Right atrium auricular region (tissue), 2 donors: ENCODE measurements around the gene RERE. TPM values are rescaled to one million over a fixed set of nuclear protein-coding genes. Genes with fewer than 3 reads are reported as not detected.
A peak's percentile ranks its signal among the peaks of the same experiment; 100 is the strongest.

Experiments used
- DNase-seq: peaks from one replicate; pipeline ENCODE4 v3.0.0-alpha.2; 2019; ENCODE audit warnings: low spot score
- H3K27ac ChIP-seq, 2 donors: fragments of 200-600 bp; sonication (generic); 1 replicate in 1 of 2; 2 replicates in 1 of 2; pipeline ENCODE4 v1.5.1; 2016 to 2019
- H3K27me3 ChIP-seq, 2 donors: fragments of 200-600 bp; sonication (generic); one replicate each; pipeline versions ENCODE4 v1.5.1 to v1.6.0; 2017 to 2019
- H3K36me3 ChIP-seq: fragments of 200-600 bp; sonication (generic); one replicate; pipeline ENCODE4 v1.5.1; 2016
- H3K4me1 ChIP-seq, 2 donors: fragments of 200-600 bp; sonication (generic); one replicate each; pipeline versions ENCODE4 v1.5.1 to v1.6.0; 2017 to 2019
- H3K4me3 ChIP-seq, 2 donors: fragments of 200-600 bp; sonication (generic); 1 replicate in 1 of 2; 2 replicates in 1 of 2; pipeline ENCODE4 v1.5.1; 2017 to 2019; ENCODE audit warnings: mild to moderate bottlenecking in 1 of 2, moderate library complexity in 1 of 2
- H3K9me3 ChIP-seq, 2 donors: fragments of 200-600 bp; sonication (generic); one replicate each; pipeline ENCODE4 v1.5.1; 2019
- total RNA-seq, 2 donors: library from RNA; depleted of rRNA; stranded (reverse); fragments of >200 nt; gene quantifications; one replicate each; pipeline ENCODE4 v1.1.0, GENCODE V29; 2016
- TF ChIP-seq, protein P1 (sequence below), 2 donors: fragments of 200-600 bp; sonication (generic); IDR thresholded peaks; one replicate each; pipeline ENCODE4 v1.5.1; 2019; ENCODE audit warnings: antibody characterized with exemption in 2 of 2

Gene RERE
- total RNA-seq, result 100 to 1,000 TPM in 1 of 2 donors, 10 to 100 TPM in 1; 99.8 to 125 TPM

- H3K36me3 ChIP-seq, result no peaks in the 10 kb centered on the region
- peak; percentile 94 for DNase-seq
- peak within 1 kb of the TSS; percentile 94 to 95 for H3K27ac ChIP-seq
- H3K9me3 ChIP-seq, result no peaks in the 10 kb centered on the region
- peak within 1 kb of the TSS; percentile 72 to 75 for H3K4me3 ChIP-seq
- H3K27me3 ChIP-seq, result no peaks in the 10 kb centered on the region
- TF ChIP-seq, protein P1, sequence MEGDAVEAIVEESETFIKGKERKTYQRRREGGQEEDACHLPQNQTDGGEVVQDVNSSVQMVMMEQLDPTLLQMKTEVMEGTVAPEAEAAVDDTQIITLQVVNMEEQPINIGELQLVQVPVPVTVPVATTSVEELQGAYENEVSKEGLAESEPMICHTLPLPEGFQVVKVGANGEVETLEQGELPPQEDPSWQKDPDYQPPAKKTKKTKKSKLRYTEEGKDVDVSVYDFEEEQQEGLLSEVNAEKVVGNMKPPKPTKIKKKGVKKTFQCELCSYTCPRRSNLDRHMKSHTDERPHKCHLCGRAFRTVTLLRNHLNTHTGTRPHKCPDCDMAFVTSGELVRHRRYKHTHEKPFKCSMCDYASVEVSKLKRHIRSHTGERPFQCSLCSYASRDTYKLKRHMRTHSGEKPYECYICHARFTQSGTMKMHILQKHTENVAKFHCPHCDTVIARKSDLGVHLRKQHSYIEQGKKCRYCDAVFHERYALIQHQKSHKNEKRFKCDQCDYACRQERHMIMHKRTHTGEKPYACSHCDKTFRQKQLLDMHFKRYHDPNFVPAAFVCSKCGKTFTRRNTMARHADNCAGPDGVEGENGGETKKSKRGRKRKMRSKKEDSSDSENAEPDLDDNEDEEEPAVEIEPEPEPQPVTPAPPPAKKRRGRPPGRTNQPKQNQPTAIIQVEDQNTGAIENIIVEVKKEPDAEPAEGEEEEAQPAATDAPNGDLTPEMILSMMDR (IDR thresholded peaks at IDR 0.05), result no peak
- peaks cover 0 to 38% of the 10 kb centered on the region in 2 donors for H3K4me1 ChIP-seq
Measured at GRCh38 chr1:8817412-8818324, at the start of gene RERE. RERE (minus strand) TSS chr1:8817640.

DNA sequence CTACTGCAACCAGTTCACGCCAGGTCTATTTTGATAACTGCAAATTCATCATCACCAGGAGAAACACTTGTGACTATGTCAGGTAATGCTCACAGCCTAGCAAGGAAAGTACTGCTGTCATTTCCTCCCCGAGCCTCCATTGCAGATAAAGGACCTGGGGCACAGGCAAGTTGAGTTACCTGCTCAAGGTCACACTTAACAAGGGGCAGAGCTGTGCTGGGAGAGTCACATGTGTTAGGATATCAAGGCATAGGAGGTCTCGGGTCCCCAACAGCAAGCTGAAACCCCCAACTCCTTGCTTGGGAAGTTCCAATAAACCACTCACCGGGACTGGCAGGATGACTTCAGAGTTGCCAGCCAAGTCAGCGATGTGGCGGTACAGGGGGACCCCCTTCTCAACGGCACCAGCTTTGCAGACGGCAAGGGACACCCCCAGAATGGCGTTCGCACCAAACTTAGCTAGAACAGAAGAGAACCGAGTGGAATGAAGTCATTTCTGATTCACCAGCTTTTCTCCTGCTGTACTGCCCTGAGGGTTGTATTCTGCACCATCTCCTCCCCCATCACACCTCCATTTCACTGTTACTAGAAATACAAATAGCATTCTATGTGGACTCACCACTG lies 49.5 kb upstream of the RERE start:
- Histone ChIP-seq H3K27ac (no peak overlapping the region), H3K36me3 (peaks cover 100% of the 10 kb centered on the region)
- TF ChIP-seq, protein P1 (IDR thresholded peaks at IDR 0.05), result no peak

GRCh38 chr1:8866173-8866791 lies 48.8 kb upstream of the RERE start:
- Histone ChIP-seq H3K36me3 (peaks cover 100% of the 10 kb centered on the region), H3K27me3 (no peaks in the 10 kb centered on the region), H3K27ac (no peak overlapping the region), H3K4me3 (no peak overlapping the region), H3K9me3 (no peaks in the 10 kb centered on the region), H3K4me1 (peaks cover 0 to 1% of the 10 kb centered on the region in 2 donors)
- TF ChIP-seq, protein P1 (IDR thresholded peaks at IDR 0.05), result no peak
- DNase-seq, result no peak

More for the DNA sequence above, 49.5 kb upstream of the RERE start:
- no peak for DNase-seq
- H3K4me1 ChIP-seq, result peaks cover 0 to 3% of the 10 kb centered on the region in 2 donors
- H3K4me3 ChIP-seq, result no peak overlapping the region
- no peaks in the 10 kb centered on the region for H3K27me3 ChIP-seq
- no peaks in the 10 kb centered on the region for H3K9me3 ChIP-seq

DNA sequence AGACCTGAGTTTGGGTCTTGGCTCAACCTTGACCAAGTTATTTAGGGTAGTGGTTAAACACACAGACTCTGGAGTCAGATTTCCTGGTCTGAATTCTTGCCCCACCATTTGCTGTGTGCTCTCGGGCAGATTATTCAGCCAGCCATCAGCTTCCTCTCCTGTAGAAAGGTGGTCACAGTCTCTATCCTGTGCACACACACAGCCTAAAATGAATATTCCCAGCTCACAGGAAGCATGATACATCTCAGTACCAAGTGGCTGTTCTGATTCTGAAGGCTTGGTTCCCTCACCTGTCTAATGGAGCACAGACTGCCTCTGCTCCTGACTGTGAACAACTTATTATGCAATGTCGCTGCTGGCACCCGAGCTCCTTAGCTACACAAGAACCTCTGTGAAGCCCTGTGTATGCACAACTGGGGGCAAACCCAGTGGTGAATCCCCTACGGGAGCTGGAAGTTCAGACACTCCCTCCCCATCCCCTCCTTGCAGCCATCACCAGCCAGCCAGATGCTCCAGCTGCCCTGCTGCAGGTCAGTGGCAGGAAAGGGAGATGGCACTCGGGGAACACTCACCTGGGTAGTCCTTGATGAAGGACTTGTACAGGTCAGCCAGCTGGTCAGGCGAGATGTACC lies 47.4 kb upstream of the RERE start:
- no peak overlapping the region for H3K4me3 ChIP-seq
- H3K36me3 ChIP-seq, result peaks cover 100% of the 10 kb centered on the region
- TF ChIP-seq, protein P1 (IDR thresholded peaks at IDR 0.05), result no peak
- H3K9me3 ChIP-seq, result no peaks in the 10 kb centered on the region
- H3K4me1 ChIP-seq, result peaks cover 0 to 14% of the 10 kb centered on the region in 2 donors
- no peaks in the 10 kb centered on the region for H3K27me3 ChIP-seq
- no peak for DNase-seq
- H3K27ac ChIP-seq, result no peak overlapping the region

DNA sequence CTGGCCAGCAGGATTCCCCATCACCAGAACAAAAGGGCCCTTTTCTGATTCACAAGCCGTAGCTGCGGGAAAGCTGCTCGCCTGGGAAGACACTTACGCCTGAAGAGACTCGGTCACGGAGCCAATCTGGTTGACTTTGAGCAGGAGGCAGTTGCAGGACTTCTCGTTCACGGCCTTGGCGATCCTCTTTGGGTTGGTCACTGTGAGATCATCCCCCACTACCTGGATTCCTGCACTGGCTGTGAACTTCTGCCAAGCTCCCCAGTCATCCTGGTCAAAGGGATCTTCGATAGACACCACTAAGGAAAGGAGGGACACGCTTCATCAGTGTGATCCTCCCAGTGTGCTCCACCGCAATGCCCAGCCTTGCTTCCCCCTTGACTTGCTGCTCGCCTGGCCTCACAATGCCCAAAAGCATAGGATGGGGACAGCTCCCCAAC lies 46.4 kb upstream of the RERE start:
- Histone ChIP-seq H3K4me1 (peaks cover 0 to 24% of the 10 kb centered on the region in 2 donors), H3K36me3 (peaks cover 100% of the 10 kb centered on the region), H3K27me3 (no peaks in the 10 kb centered on the region), H3K4me3 (no peak overlapping the region), H3K9me3 (no peaks in the 10 kb centered on the region), H3K27ac (no peak overlapping the region)
- no peak for DNase-seq
- TF ChIP-seq, protein P1 (IDR thresholded peaks at IDR 0.05), result no peak
